Measurements from ENCODE around the gene OGFOD3. TPM values are rescaled to one million over a fixed set of nuclear protein-coding genes. Genes with fewer than 3 reads are reported as not detected.
A peak's percentile ranks its signal among the peaks of the same experiment; 100 is the strongest.

OGFOD3 gene
- total RNA-seq, 2 experiments from 2014 or later = 12.9 to 13.7 TPM

DNA sequence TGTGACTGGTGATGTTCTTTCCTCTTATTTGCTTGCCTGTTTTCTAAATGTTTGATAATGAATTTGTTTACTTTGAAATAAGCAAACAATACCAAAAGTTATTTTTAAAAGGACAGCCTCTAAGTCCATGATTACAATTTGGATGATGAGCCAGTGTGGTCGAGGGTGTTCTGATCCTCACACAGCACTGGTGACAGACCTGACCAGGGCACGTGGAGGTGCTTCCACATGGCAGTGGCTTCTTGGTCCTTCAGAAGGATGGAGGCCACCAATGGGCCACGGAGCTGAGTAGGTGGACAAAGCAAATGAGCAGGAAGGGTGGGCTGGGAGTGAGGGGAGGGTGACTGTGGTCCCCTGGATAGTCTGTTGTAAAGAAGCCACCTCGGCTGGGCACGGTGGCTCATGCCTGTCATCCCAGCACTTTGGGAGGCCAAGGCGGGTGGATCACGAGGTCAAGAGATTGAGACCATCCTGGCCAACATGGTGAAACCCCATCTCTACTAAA is 63.5 kb downstream of the OGFOD3 start:
- Histone ChIP-seq H3K36me3 (ENCODE audit: insufficient read depth, low read length) (no peaks in the 10 kb centered on the region), H3K27ac (ENCODE audit: low read depth in 1 of 2, low read length in 2 of 2) (no peak overlapping the region), H3K4me3 (ENCODE audit: low read length) (no peak overlapping the region), H3K27me3 (ENCODE audit: control insufficient read depth in 1 of 2, insufficient read depth in 2 of 2, low read length in 2 of 2) (peaks cover 7 to 8% of the 10 kb centered on the region in 2 experiments), H3K9me3 (ENCODE audit: control insufficient read depth in 1 of 2, insufficient read depth in 1 of 2, low read length in 2 of 2) (no peaks in the 10 kb centered on the region), H3K4me1 (ENCODE audit: insufficient read depth, low read length) (peaks cover 17% of the 10 kb centered on the region)
- no peak overlapping the region for H3K4me3 Mint-ChIP-seq
- peaks cover 12% of the 10 kb centered on the region for H3K27me3 Mint-ChIP-seq
- peaks cover 6% of the 10 kb centered on the region for H3K4me1 Mint-ChIP-seq (ENCODE audit: low read depth)
- no peak for DNase-seq
- TF ChIP-seq, protein P1, sequence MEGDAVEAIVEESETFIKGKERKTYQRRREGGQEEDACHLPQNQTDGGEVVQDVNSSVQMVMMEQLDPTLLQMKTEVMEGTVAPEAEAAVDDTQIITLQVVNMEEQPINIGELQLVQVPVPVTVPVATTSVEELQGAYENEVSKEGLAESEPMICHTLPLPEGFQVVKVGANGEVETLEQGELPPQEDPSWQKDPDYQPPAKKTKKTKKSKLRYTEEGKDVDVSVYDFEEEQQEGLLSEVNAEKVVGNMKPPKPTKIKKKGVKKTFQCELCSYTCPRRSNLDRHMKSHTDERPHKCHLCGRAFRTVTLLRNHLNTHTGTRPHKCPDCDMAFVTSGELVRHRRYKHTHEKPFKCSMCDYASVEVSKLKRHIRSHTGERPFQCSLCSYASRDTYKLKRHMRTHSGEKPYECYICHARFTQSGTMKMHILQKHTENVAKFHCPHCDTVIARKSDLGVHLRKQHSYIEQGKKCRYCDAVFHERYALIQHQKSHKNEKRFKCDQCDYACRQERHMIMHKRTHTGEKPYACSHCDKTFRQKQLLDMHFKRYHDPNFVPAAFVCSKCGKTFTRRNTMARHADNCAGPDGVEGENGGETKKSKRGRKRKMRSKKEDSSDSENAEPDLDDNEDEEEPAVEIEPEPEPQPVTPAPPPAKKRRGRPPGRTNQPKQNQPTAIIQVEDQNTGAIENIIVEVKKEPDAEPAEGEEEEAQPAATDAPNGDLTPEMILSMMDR (IDR thresholded peaks at IDR 0.05) = no peak
- no peaks in the 10 kb centered on the region for H3K9me3 Mint-ChIP-seq
- ATAC-seq (ENCODE audit: poor library complexity) = no peak
- intact Hi-C loops (cut with DNase I, micrococcal nuclease) = no loop called here
- POLR2A ChIA-PET = no interaction called here
- CTCF ChIA-PET = no interaction called here
- H3K27ac Mint-ChIP-seq = no peak overlapping the region
- H3K36me3 Mint-ChIP-seq (ENCODE audit: low read depth) = no peaks in the 10 kb centered on the region

DNA sequence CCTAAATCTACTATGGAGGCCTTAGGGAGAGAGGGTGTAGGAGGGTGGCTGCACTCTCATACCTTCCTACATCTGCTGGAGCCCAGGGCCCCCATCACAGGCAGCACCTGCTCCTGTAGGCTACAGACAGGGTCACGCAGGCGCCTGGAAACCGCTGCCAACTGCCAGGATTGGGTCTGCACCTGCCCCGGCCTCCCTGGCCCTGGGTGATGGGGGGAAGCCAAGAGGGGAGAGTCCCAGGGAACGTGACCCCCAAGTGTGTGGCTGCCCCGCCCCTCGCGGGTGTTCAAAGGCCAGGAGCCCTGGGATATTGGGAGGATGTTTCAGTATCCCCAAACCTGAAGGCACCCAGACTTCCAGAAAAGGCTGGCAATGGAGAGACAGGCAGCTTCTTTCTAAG is 64.9 kb downstream of the OGFOD3 start:
- CTCF ChIA-PET = no interaction called here
- H3K9me3 Mint-ChIP-seq = no peaks in the 10 kb centered on the region
- TF ChIP-seq, protein P1 (IDR thresholded peaks at IDR 0.05) = no peak
- Histone ChIP-seq H3K27ac (ENCODE audit: low read depth in 1 of 2, low read length in 2 of 2) (no peak overlapping the region), H3K36me3 (ENCODE audit: insufficient read depth, low read length) (no peaks in the 10 kb centered on the region), H3K4me3 (ENCODE audit: low read length) (no peak overlapping the region), H3K4me1 (ENCODE audit: insufficient read depth, low read length) (peaks cover 11% of the 10 kb centered on the region), H3K27me3 (ENCODE audit: control insufficient read depth in 1 of 2, insufficient read depth in 2 of 2, low read length in 2 of 2) (peaks cover 3 to 4% of the 10 kb centered on the region in 2 experiments), H3K9me3 (ENCODE audit: control insufficient read depth in 1 of 2, insufficient read depth in 1 of 2, low read length in 2 of 2) (no peaks in the 10 kb centered on the region)
- H3K4me3 Mint-ChIP-seq = no peak overlapping the region
- intact Hi-C loops (cut with DNase I, micrococcal nuclease) = loop anchor here in 1 of 2 experiments (2.0 kb wide), 2 partner anchors 143 to 421 kb away; no protein-coding TSS in a partner anchor
- DNase-seq (no peak), ATAC-seq (ENCODE audit: poor library complexity) (no peak)
- peaks cover 4% of the 10 kb centered on the region for H3K4me1 Mint-ChIP-seq (ENCODE audit: low read depth)
- H3K36me3 Mint-ChIP-seq (ENCODE audit: low read depth) = no peaks in the 10 kb centered on the region
- peaks cover 8% of the 10 kb centered on the region for H3K27me3 Mint-ChIP-seq
- H3K27ac Mint-ChIP-seq = no peak overlapping the region
- POLR2A ChIA-PET = no interaction called here

DNA sequence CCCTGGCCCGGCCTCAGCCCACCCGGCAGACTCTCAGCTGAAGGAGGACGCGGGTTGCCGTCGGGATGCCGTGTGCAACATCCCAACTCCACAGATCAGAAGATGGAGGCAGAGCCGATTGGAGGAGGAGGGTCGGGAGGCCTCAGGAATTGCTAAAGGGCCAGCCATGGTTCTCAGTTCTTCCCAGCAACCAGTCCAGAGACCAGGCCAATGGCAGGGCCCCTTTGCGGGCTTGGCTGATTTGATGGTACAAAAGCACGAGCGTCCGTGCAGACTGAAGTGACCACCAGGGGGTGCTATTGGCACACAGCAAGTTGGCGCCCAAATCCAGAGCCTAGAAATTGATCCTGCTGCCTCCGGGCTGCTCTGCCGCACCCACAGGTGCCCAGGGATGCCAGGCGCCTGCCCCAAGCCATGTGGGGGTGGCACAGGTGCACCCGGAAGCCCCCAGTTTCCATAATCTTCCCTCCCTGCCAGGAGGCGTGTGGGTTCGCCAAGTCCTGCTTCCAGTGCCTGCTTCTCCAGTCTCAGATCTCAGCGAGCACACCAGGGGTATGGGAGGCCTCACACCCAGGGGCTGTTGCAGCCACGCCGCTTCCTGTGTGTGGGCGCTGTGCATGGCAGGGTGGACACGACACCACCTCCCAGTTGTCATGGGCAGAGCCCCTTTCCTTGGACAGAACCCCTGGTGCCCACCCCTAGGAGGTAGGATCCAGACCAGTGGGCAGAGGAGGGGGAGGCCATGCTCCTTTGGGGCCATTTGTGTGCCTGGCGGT is 66.5 kb downstream of the OGFOD3 start:
- H3K9me3 Mint-ChIP-seq = no peaks in the 10 kb centered on the region
- H3K36me3 Mint-ChIP-seq (ENCODE audit: low read depth) = no peaks in the 10 kb centered on the region
- intact Hi-C loops (cut with DNase I, micrococcal nuclease) = loop anchor here (1.0 to 2.0 kb wide), 5 partner anchors 62 to 423 kb away; no protein-coding TSS in a partner anchor
- Histone ChIP-seq H3K9me3 (ENCODE audit: control insufficient read depth in 1 of 2, insufficient read depth in 1 of 2, low read length in 2 of 2) (no peaks in the 10 kb centered on the region), H3K27ac (ENCODE audit: low read depth in 1 of 2, low read length in 2 of 2) (no peak overlapping the region), H3K4me3 (ENCODE audit: low read length) (no peak overlapping the region), H3K36me3 (ENCODE audit: insufficient read depth, low read length) (no peaks in the 10 kb centered on the region), H3K27me3 (ENCODE audit: control insufficient read depth in 1 of 2, insufficient read depth in 2 of 2, low read length in 2 of 2) (peaks cover 0 to 4% of the 10 kb centered on the region in 2 experiments), H3K4me1 (ENCODE audit: insufficient read depth, low read length) (peaks cover 13% of the 10 kb centered on the region)
- ChIA-PET CTCF (no interaction called here), POLR2A (interaction anchor here (1.1 kb wide), 1 partner anchor 19 kb away, joined by 3 read pairs; no protein-coding TSS in a partner anchor)
- no peak overlapping the region for H3K27ac Mint-ChIP-seq
- DNase-seq (peak; percentile 68 to 93 (median 78)), ATAC-seq (ENCODE audit: poor library complexity) (peak; percentile 92)
- H3K27me3 Mint-ChIP-seq = peaks cover 5% of the 10 kb centered on the region
- no peaks in the 10 kb centered on the region for H3K4me1 Mint-ChIP-seq (ENCODE audit: low read depth)
- TF ChIP-seq, protein P1 (IDR thresholded peaks at IDR 0.05) = peak; percentile 84
- no peak overlapping the region for H3K4me3 Mint-ChIP-seq
